WTC11 (cell line): ENCODE measurements around the gene KDELR1. TPM values are rescaled to one million over a fixed set of nuclear protein-coding genes. Genes with fewer than 3 reads are reported as not detected.

ENCODE experiments used
- ATAC-seq: fragments of 200-7000 bp; cut with Tn5 transposase; 2 replicates; pipeline ENCODE4 v1.10.0; 2021; ENCODE audit warnings: mild to moderate bottlenecking, moderate library complexity
- CTCF ChIA-PET: fragments of 300-600 bp; sonication (Branson Sonifier 250); formaldehyde crosslinking; loops from one replicate; lab custom pipeline; 2021; ENCODE audit warnings: antibody characterized with exemption; lab: Charles Lee
- POLR2A ChIA-PET: fragments of 350-600 bp; sonication (Branson Sonifier 250); formaldehyde crosslinking; loops from one replicate; lab custom pipeline; 2021; ENCODE audit warnings: antibody characterized with exemption; lab: Charles Lee
- DNase-seq: peaks from one replicate; pipeline ENCODE4 v3.0.0; 2021; ENCODE audit warnings: low spot score
- H3K27ac Mint-ChIP-seq: 2 replicates; pipeline ENCODE4 v1.8.0; 2021; ENCODE audit warnings: mixed read lengths
- H3K27me3 Mint-ChIP-seq: 2 replicates; pipeline ENCODE4 v1.8.0; 2021; ENCODE audit warnings: low read depth, mild to moderate bottlenecking, moderate library complexity, mixed read lengths
- H3K36me3 Mint-ChIP-seq: 2 replicates; pipeline ENCODE4 v1.8.0; 2021; ENCODE audit warnings: mixed read lengths
- H3K4me1 Mint-ChIP-seq: 2 replicates; pipeline ENCODE4 v1.8.0; 2022; ENCODE audit warnings: mixed read lengths
- H3K4me3 Mint-ChIP-seq: 2 replicates; pipeline ENCODE4 v1.8.0; 2021; ENCODE audit warnings: mild to moderate bottlenecking, moderate library complexity, mixed read lengths
- H3K9me3 Mint-ChIP-seq: 2 replicates; pipeline ENCODE4 v1.8.0; 2021; ENCODE audit warnings: mixed read lengths
- ARID4B ChIP-seq: sonication (generic); formaldehyde crosslinking; IDR thresholded peaks from 2 replicates; pipeline ENCODE4 v1.8.0; 2023; ENCODE audit warnings: missing genetic modification reagents, mild to moderate bottlenecking, borderline replicate concordance
- CDX4 ChIP-seq: fragments of 250-450 bp; sonication (Bioruptor Pico); IDR thresholded peaks from 2 replicates; pipeline ENCODE4 v1.9.0; 2021; ENCODE audit warnings: moderate library complexity, mild to moderate bottlenecking, inconsistent platforms, borderline replicate concordance
- CREM ChIP-seq: sonication (generic); formaldehyde crosslinking; IDR thresholded peaks from 2 replicates; pipeline ENCODE4 v1.8.1; 2022; ENCODE audit warnings: mild to moderate bottlenecking, missing genetic modification reagents, moderate library complexity
- CTCF ChIP-seq: fragments of 200-600 bp; IDR thresholded peaks from 2 replicates; pipeline ENCODE4 v1.8.0; 2022; ENCODE audit warnings: antibody characterized with exemption
- E2F4 ChIP-seq: sonication (generic); formaldehyde crosslinking; IDR thresholded peaks from 2 replicates; pipeline ENCODE4 v1.8.1; 2022; ENCODE audit warnings: low read depth, mild to moderate bottlenecking, moderate library complexity, missing genetic modification reagents, borderline replicate concordance
- ELF4 ChIP-seq: sonication (generic); formaldehyde crosslinking; IDR thresholded peaks from 2 replicates; pipeline ENCODE4 v1.8.1; 2022; ENCODE audit warnings: low read depth, mild to moderate bottlenecking, moderate library complexity, missing genetic modification reagents
- FOXP1 ChIP-seq: sonication (generic); formaldehyde crosslinking; IDR thresholded peaks from 2 replicates; pipeline ENCODE4 v1.8.0; 2022; ENCODE audit warnings: missing genetic modification reagents, mild to moderate bottlenecking, moderate library complexity, borderline replicate concordance
- GRHL2 ChIP-seq: fragments of 250-450 bp; sonication (Bioruptor Pico); IDR thresholded peaks from 2 replicates; pipeline ENCODE4 v1.8.0; 2022; ENCODE audit warnings: mild to moderate bottlenecking, moderate library complexity; ENCODE audit not compliant: insufficient replicate concordance, severe bottlenecking
- IRF1 ChIP-seq: sonication (generic); formaldehyde crosslinking; IDR thresholded peaks from 2 replicates; pipeline ENCODE4 v1.8.0; 2023; ENCODE audit warnings: missing genetic modification reagents
- JAZF1 ChIP-seq: fragments of 250-450 bp; sonication (Bioruptor Pico); IDR thresholded peaks from 2 replicates; pipeline ENCODE4 v1.9.0; 2021; ENCODE audit warnings: moderate library complexity, mild to moderate bottlenecking, inconsistent platforms
- NFATC4 ChIP-seq: fragments of 250-450 bp; sonication (Bioruptor Pico); IDR thresholded peaks from 2 replicates; pipeline ENCODE4 v1.9.0; 2021; ENCODE audit warnings: mild to moderate bottlenecking
- RORB ChIP-seq: fragments of 250-450 bp; sonication (Bioruptor Pico); IDR thresholded peaks from 2 replicates; pipeline ENCODE4 v1.9.0; 2021; ENCODE audit warnings: mild to moderate bottlenecking
- SMAD3 ChIP-seq: sonication (generic); formaldehyde crosslinking; IDR thresholded peaks from 2 replicates; pipeline ENCODE4 v1.8.0; 2022; ENCODE audit warnings: missing genetic modification reagents, mild to moderate bottlenecking, borderline replicate concordance
- STAT6 ChIP-seq: sonication (generic); formaldehyde crosslinking; conservative IDR thresholded peaks from 2 replicates; pipeline ENCODE4 v1.8.1; 2023; ENCODE audit warnings: mild to moderate bottlenecking, low read depth, missing genetic modification reagents, moderate library complexity
- TEAD1 ChIP-seq: sonication (generic); formaldehyde crosslinking; IDR thresholded peaks from 2 replicates; pipeline ENCODE4 v1.8.0; 2022; ENCODE audit warnings: mild to moderate bottlenecking, missing genetic modification reagents
- TP53 ChIP-seq: sonication (generic); formaldehyde crosslinking; IDR thresholded peaks from 2 replicates; pipeline ENCODE4 v1.8.1; 2023; ENCODE audit warnings: mild to moderate bottlenecking, missing genetic modification reagents
- ZBTB21 ChIP-seq: sonication (generic); formaldehyde crosslinking; IDR thresholded peaks from 2 replicates; pipeline ENCODE4 v1.8.1; 2023; ENCODE audit warnings: mild to moderate bottlenecking, missing genetic modification reagents, borderline replicate concordance
- ZNF219 ChIP-seq: sonication (generic); formaldehyde crosslinking; IDR thresholded peaks from 2 replicates; pipeline ENCODE4 v1.8.0; 2023; ENCODE audit warnings: missing genetic modification reagents, mild to moderate bottlenecking, borderline replicate concordance
- ZNF423 ChIP-seq: fragments of 250-450 bp; sonication (Bioruptor Pico); IDR thresholded peaks from 2 replicates; pipeline ENCODE4 v2.1.2; 2022; ENCODE audit warnings: mild to moderate bottlenecking, moderate library complexity
- ZNF512 ChIP-seq: sonication (generic); formaldehyde crosslinking; IDR thresholded peaks from 2 replicates; pipeline ENCODE4 v1.8.1; 2022; ENCODE audit warnings: missing genetic modification reagents, borderline replicate concordance
- total RNA-seq: library from RNA; stranded (reverse); gene quantifications from 3 replicates; pipeline ENCODE4 v1.2.3, GENCODE V29; 2021

Gene KDELR1
- total RNA-seq, 1 experiment from 2014 or later: 207 TPM

- TF ChIP-seq ARID4B (CRISPR knock-in tag) (no peak), E2F4 (CRISPR knock-in tag) (no peak), TEAD1 (CRISPR knock-in tag) (no peak), IRF1 (CRISPR knock-in tag) (no peak), ZNF219 (no peak), ZNF512 (CRISPR knock-in tag) (no peak), JAZF1 (CRISPR knock-in tag) (no peak), FOXP1 (CRISPR knock-in tag) (no peak), TP53 (no peak), ELF4 (CRISPR knock-in tag) (no peak), CTCF (no peak), ZNF423 (CRISPR knock-in tag) (no peak), NFATC4 (CRISPR knock-in tag) (no peak)
Observed at GRCh38 chr19:48370955-48371354, 20.4 kb downstream of the KDELR1 start (continued).

- Mint-ChIP-seq H3K4me1 (0 out of 2 replicates have a peak, but pooled peaks cover 8% of the 10 kb centered on the region), H3K4me3 (no peak overlapping the region), H3K27me3 (peaks cover 30% of the 10 kb centered on the region), H3K36me3 (no peaks in the 10 kb centered on the region), H3K9me3 (no peaks in the 10 kb centered on the region), H3K27ac (no peak overlapping the region)
- ChIA-PET POLR2A (interaction anchor here (0.6 kb wide), 1 partner anchor 17 kb away, joined by 3 read pairs; no protein-coding TSS in a partner anchor), CTCF (interaction anchor here (1.8 kb wide), 1 partner anchor 18 kb away, joined by 6 read pairs; no protein-coding TSS in a partner anchor)
- ATAC-seq: no peak
- DNase-seq: no peak
- TF ChIP-seq GRHL2 (no peak), SMAD3 (CRISPR knock-in tag) (no peak), ZBTB21 (CRISPR knock-in tag) (no peak), STAT6 (CRISPR knock-in tag) (no peak), JAZF1 (CRISPR knock-in tag) (no peak), E2F4 (CRISPR knock-in tag) (no peak), CREM (CRISPR knock-in tag) (no peak), CDX4 (CRISPR knock-in tag) (no peak), RORB (no peak)
Observed at GRCh38 chr19:48368936-48369335, 22.4 kb downstream of the KDELR1 start.
